Ishikawa (cell line): Measurements from ENCODE around the gene MRTFA.

Experiments used
- CEBPB ChIP-seq: IDR thresholded peaks from 2 replicates; pipeline ENCODE4 v1.6.1; 2012
- CREB1 ChIP-seq: IDR thresholded peaks from 2 replicates; pipeline ENCODE4 v1.6.1; 2012; ENCODE audit warnings: low read depth
- EGR1 ChIP-seq: IDR thresholded peaks from 2 replicates; pipeline ENCODE4 v1.6.1; 2012
- EP300 ChIP-seq: IDR thresholded peaks from 2 replicates; pipeline ENCODE4 v1.6.1; 2012; ENCODE audit warnings: borderline replicate concordance
- FOXM1 ChIP-seq: IDR thresholded peaks from 2 replicates; pipeline ENCODE4 v1.6.1; 2012; ENCODE audit warnings: low read depth, borderline replicate concordance
- MAX ChIP-seq: IDR thresholded peaks from 2 replicates; pipeline ENCODE4 v1.6.1; 2012
- NFIC ChIP-seq: IDR thresholded peaks from 2 replicates; pipeline ENCODE4 v1.6.1; 2012
- RAD21 ChIP-seq: IDR thresholded peaks from 2 replicates; pipeline ENCODE4 v1.6.1; 2012; ENCODE audit warnings: low read depth
- REST ChIP-seq: IDR thresholded peaks from 2 replicates; pipeline ENCODE4 v1.6.1; 2012; ENCODE audit warnings: low read depth, mild to moderate bottlenecking
- TAF1 ChIP-seq: IDR thresholded peaks from 2 replicates; pipeline ENCODE4 v1.6.1; 2012; ENCODE audit warnings: low read depth, mild to moderate bottlenecking
- TCF12 ChIP-seq: IDR thresholded peaks from 2 replicates; pipeline ENCODE4 v1.6.1; 2012; ENCODE audit warnings: low read depth
- TEAD4 ChIP-seq: IDR thresholded peaks from 2 replicates; pipeline ENCODE4 v1.6.1; 2012
- USF1 ChIP-seq: IDR thresholded peaks from 2 replicates; pipeline ENCODE4 v1.6.1; 2012
- YY1 ChIP-seq: IDR thresholded peaks from 2 replicates; pipeline ENCODE4 v1.6.1; 2012; ENCODE audit warnings: low read depth
- ZBTB7A ChIP-seq: IDR thresholded peaks from 2 replicates; pipeline ENCODE4 v1.6.1; 2012; ENCODE audit warnings: low read depth

The MRTFA gene

GRCh38 chr22:40506762-40507161 lies 129.8 kb downstream of the MRTFA start:
- TF ChIP-seq TAF1 (no peak), FOXM1 (no peak), TCF12 (no peak), ZBTB7A (no peak), NFIC (no peak), CREB1 (no peak), EGR1 (no peak), TEAD4 (no peak), CEBPB (no peak), REST (no peak), MAX (no peak), USF1 (no peak), YY1 (no peak), RAD21 (no peak), EP300 (no peak)

- TF ChIP-seq YY1 (no peak), RAD21 (no peak)
Measured at GRCh38 chr22:40504285-40505249, 132.0 kb downstream of the MRTFA start.

GRCh38 chr22:40502919-40503318 lies 133.6 kb downstream of the MRTFA start:
- no peak for TF ChIP-seq TCF12
- TF ChIP-seq CEBPB = no peak
- TF ChIP-seq REST = no peak
- no peak for TF ChIP-seq USF1
- no peak for TF ChIP-seq MAX
- TF ChIP-seq EGR1 = no peak
- TF ChIP-seq EP300 = no peak

- TF ChIP-seq CEBPB (no peak), FOXM1 (no peak), CREB1 (no peak), TEAD4 (no peak), NFIC (no peak), EGR1 (no peak), ZBTB7A (no peak), TAF1 (no peak), YY1 (no peak), MAX (no peak)
Measured at GRCh38 chr22:40499209-40499623, 137.3 kb downstream of the MRTFA start.

- TF ChIP-seq YY1 (no peak), MAX (no peak), ZBTB7A (no peak), TEAD4 (0 out of 2 replicates have a peak, but pooled peaks have one; percentile 17), TCF12 (0 out of 2 replicates have a peak, but pooled peaks have one; percentile 29), REST (no peak), EP300 (peak; percentile 29; the same call in 1 of the 2 replicates), NFIC (no peak), CREB1 (no peak)
Measured at GRCh38 chr22:40498420-40499208, 137.9 kb downstream of the MRTFA start.
